Left renal cortex interstitium (tissue), 4 donors: ENCODE measurements around the gene LCN9. TPM values are rescaled to one million over a fixed set of nuclear protein-coding genes. Genes with fewer than 3 reads are reported as not detected.
"Not testable (repeated sequence)": the region's sequence is repeated elsewhere in the genome, so short reads cannot be mapped to it uniquely, and the experiment has no call there.

ENCODE experiments used
- DNase-seq, 4 donors: peaks; one replicate each; pipeline ENCODE4 v3.0.0-alpha.2; 2013; ENCODE audit warnings: low read depth in 4 of 4, low spot score in 2 of 4, missing footprints in 1 of 4
- polyA plus RNA-seq, 4 donors: library from polyadenylated mRNA; unstranded; fragments of 120-200 nt; gene quantifications; one replicate each; pipeline ENCODE4 v1.2.1, GENCODE V29; 2013; ENCODE audit not compliant: insufficient read length in 4 of 4

The LCN9 gene
- polyA plus RNA-seq, 4 donors: not detected

GRCh38 chr9:135669616-135670285 lies 6.6 kb downstream of the LCN9 start:
- no peak for DNase-seq

GRCh38 chr9:135670721-135671590 lies 7.8 kb downstream of the LCN9 start:
- no peak for DNase-seq

GRCh38 chr9:135671591-135672041 lies 8.5 kb downstream of the LCN9 start:
- DNase-seq: no peak

- DNase-seq: not testable (repeated sequence)
Observed at GRCh38 chr9:135672786-135673185, 9.7 kb downstream of the LCN9 start.

- DNase-seq: no peak
Observed at GRCh38 chr9:135673941-135674340, 10.8 kb downstream of the LCN9 start.

- DNase-seq: no peak
Observed at GRCh38 chr9:135674977-135675376, 11.9 kb downstream of the LCN9 start.

- DNase-seq: no peak
Observed at GRCh38 chr9:135676891-135677290, 13.8 kb downstream of the LCN9 start.

- DNase-seq: no peak
Observed at GRCh38 chr9:135677641-135678168, 14.6 kb downstream of the LCN9 start.

- no peak for DNase-seq
Observed at GRCh38 chr9:135678236-135679017, 15.3 kb downstream of the LCN9 start.

GRCh38 chr9:135680056-135680455 lies 16.9 kb downstream of the LCN9 start:
- no peak for DNase-seq

GRCh38 chr9:135681161-135681560 lies 18.1 kb downstream of the LCN9 start:
- no peak for DNase-seq

- DNase-seq: no peak
Observed at GRCh38 chr9:135683401-135684034, 20.4 kb downstream of the LCN9 start.

- DNase-seq: no peak
Observed at GRCh38 chr9:135684691-135685090, 21.6 kb downstream of the LCN9 start.

- DNase-seq: no peak
Observed at GRCh38 chr9:135687216-135687615, 24.1 kb downstream of the LCN9 start.

- no peak for DNase-seq
Observed at GRCh38 chr9:135689011-135689410, 25.9 kb downstream of the LCN9 start.

GRCh38 chr9:135690836-135691570 lies 27.9 kb downstream of the LCN9 start:
- DNase-seq: no peak

GRCh38 chr9:135692410-135692809 lies 29.3 kb downstream of the LCN9 start:
- DNase-seq: no peak

- no peak for DNase-seq
Observed at GRCh38 chr9:135693265-135693664, 30.2 kb downstream of the LCN9 start.

- DNase-seq: no peak
Observed at GRCh38 chr9:135693771-135694170, 30.7 kb downstream of the LCN9 start.

- no peak for DNase-seq
Observed at GRCh38 chr9:135694414-135694813, 31.3 kb downstream of the LCN9 start.
